ENCODE results near the gene TEAD1. TPM values are rescaled to one million over a fixed set of nuclear protein-coding genes. Genes with fewer than 3 reads are reported as not detected.
A peak's percentile ranks its signal among the peaks of the same experiment; 100 is the strongest.

The TEAD1 gene
- total RNA-seq, 2 experiments from 2014 or later = 5.6 to 10.8 TPM

- Histone ChIP-seq H3K36me3 (ENCODE audit: insufficient read depth, low read length) (no peaks in the 10 kb centered on the region), H4K20me1 (ENCODE audit: insufficient read depth, low read length) (no peaks in the 10 kb centered on the region), H3K4me1 (ENCODE audit: insufficient read depth, low read length, poor library complexity, severe bottlenecking) (peaks cover 21% of the 10 kb centered on the region), H3K4me3 (ENCODE audit: low read depth, low read length, poor library complexity, severe bottlenecking) (peak overlapping the region; percentile 48), H2AFZ (ENCODE audit: low read length) (peak overlapping the region; percentile 43; the same call in 1 of the 2 replicates), H3K9me3 (ENCODE audit: low read length) (0 out of 2 replicates have a peak, but pooled peaks cover 4% of the 10 kb centered on the region), H3K9me2 (ENCODE audit: insufficient read depth, low read length) (no peaks in the 10 kb centered on the region), H3K79me2 (ENCODE audit: insufficient read depth, low read depth, low read length) (no peaks in the 10 kb centered on the region), H3K4me2 (ENCODE audit: low read length) (peak overlapping the region; percentile 55), H3K27ac (ENCODE audit: low read depth, low read length, poor library complexity, severe bottlenecking) (no peak overlapping the region)
- DNase-seq (ENCODE audit: low spot score) = peak; percentile 46
- intact Hi-C loops (cut with micrococcal nuclease; ENCODE audit: unreplicated experiment) = no loop called here
- BruUV-seq (replicated peaks) = no TSS peak
- ChIA-PET POLR2A (interaction anchor here (1.7 kb wide), 1 partner anchor 15 kb away, joined by 6 read pairs; no protein-coding TSS in a partner anchor), CTCF (ENCODE audit: unreplicated experiment) (no interaction called here)
- no peak for TF ChIP-seq EZH2phosphoT487 (IDR thresholded peaks at IDR 0.05; ENCODE audit: borderline replicate concordance, low read depth, low read length)
- TF ChIP-seq, protein P1, sequence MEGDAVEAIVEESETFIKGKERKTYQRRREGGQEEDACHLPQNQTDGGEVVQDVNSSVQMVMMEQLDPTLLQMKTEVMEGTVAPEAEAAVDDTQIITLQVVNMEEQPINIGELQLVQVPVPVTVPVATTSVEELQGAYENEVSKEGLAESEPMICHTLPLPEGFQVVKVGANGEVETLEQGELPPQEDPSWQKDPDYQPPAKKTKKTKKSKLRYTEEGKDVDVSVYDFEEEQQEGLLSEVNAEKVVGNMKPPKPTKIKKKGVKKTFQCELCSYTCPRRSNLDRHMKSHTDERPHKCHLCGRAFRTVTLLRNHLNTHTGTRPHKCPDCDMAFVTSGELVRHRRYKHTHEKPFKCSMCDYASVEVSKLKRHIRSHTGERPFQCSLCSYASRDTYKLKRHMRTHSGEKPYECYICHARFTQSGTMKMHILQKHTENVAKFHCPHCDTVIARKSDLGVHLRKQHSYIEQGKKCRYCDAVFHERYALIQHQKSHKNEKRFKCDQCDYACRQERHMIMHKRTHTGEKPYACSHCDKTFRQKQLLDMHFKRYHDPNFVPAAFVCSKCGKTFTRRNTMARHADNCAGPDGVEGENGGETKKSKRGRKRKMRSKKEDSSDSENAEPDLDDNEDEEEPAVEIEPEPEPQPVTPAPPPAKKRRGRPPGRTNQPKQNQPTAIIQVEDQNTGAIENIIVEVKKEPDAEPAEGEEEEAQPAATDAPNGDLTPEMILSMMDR (conservative IDR thresholded peaks at IDR 0.05; ENCODE audit: low read length) = no peak
These were observed 153.9 kb downstream of the TEAD1 start for GRCh38 chr11:12827929-12828812.

DNA sequence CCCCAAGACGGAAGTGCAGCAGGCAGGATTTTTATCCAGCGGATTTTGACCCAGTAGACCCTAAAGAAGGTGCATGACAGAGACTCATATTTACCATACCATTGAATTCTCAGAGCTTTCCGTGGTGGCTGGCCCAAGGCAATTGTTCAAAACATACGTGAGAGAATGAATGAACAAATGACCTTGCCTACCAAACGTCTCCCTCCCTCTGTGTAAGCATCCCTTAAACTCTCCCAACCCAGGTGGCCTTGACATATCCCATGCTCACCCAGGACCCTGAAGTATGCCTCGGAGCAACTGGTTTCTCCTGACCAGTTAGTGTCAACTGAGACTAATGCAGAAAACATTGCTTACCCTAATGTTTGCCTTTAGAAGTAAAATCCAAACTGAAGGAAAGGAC, 154.9 kb downstream of the TEAD1 start:
- Histone ChIP-seq H3K4me3 (ENCODE audit: low read depth, low read length, poor library complexity, severe bottlenecking) (peak overlapping the region; percentile 48), H3K9me2 (ENCODE audit: insufficient read depth, low read length) (no peaks in the 10 kb centered on the region), H3K9me3 (ENCODE audit: low read length) (0 out of 2 replicates have a peak, but pooled peaks cover 4% of the 10 kb centered on the region), H2AFZ (ENCODE audit: low read length) (peak overlapping the region; percentile 43; the same call in 1 of the 2 replicates), H4K20me1 (ENCODE audit: insufficient read depth, low read length) (no peaks in the 10 kb centered on the region), H3K27ac (ENCODE audit: low read depth, low read length, poor library complexity, severe bottlenecking) (no peak overlapping the region), H3K4me1 (ENCODE audit: insufficient read depth, low read length, poor library complexity, severe bottlenecking) (peaks cover 21% of the 10 kb centered on the region), H3K4me2 (ENCODE audit: low read length) (peak overlapping the region; percentile 55; the same call in 1 of the 2 replicates), H3K36me3 (ENCODE audit: insufficient read depth, low read length) (no peaks in the 10 kb centered on the region), H3K79me2 (ENCODE audit: insufficient read depth, low read depth, low read length) (no peaks in the 10 kb centered on the region)
- no TSS peak for BruUV-seq (replicated peaks)
- intact Hi-C loops (cut with micrococcal nuclease; ENCODE audit: unreplicated experiment) = no loop called here
- CTCF ChIA-PET (ENCODE audit: unreplicated experiment) = no interaction called here
- POLR2A ChIA-PET = interaction anchor here (1.7 kb wide), 1 partner anchor 14 kb away, joined by 6 read pairs; no protein-coding TSS in a partner anchor
- DNase-seq (ENCODE audit: low spot score) = no peak
- TF ChIP-seq EZH2phosphoT487 (IDR thresholded peaks at IDR 0.05; ENCODE audit: borderline replicate concordance, low read depth, low read length) = no peak
- TF ChIP-seq, protein P1 (conservative IDR thresholded peaks at IDR 0.05; ENCODE audit: low read length) = no peak
